HG03442 (cell line): Measurements from ENCODE around the gene PAPSS2.
"Not testable (repeated sequence)": the region's sequence is repeated elsewhere in the genome, so short reads cannot be mapped to it uniquely, and the experiment has no call there.

Experiments used
- ATAC-seq: cut with Tn5 transposase; IDR thresholded peaks from one replicate; pipeline ENCODE4 v1.9.1; 2021; ENCODE audit warnings: mild to moderate bottlenecking, moderate library complexity; ENCODE audit not compliant: unreplicated experiment

The PAPSS2 gene

DNA sequence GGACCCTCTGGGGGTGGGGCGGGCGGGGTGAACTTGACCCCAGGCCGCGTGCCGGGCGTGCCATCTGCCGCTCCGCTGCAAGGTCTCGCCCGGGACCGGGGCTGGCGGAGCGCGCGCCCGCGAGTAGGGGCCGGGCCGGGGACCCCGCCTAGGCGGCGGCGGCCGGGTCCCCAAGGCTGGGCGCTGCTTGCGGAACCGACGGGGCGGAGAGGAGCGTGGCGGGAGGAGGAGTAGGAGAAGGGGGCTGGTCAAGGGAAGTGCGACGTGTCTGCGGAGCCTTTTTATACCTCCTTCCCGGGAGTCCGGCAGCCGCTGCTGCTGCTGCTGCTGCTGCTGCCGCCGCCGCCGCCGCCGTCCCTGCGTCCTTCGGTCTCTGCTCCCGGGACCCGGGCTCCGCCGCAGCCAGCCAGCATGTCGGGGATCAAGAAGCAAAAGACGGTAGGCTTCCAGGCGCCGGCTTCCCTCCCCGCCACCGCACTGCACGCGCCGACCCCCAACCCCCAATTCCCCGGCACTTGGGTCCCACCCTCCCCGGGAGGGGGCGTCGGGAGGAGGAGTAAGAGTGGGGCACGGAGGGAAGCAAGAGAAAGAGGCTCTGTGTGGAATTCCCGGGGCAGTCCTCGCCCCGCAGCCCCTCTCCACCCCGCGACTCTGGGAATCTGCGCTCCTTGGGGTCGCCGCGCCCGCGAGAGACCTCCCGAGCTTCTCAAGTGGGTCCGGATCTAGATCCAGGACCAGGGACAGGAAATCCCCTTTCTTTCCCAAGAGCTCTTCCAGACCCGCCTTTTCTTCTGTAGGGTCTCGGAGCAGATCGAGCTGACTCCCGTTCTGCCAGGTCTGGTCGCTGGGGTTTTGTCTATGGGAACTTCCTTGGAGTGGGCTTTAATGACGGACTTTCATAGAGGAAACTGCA is at the start of gene PAPSS2:
TSS of gene PAPSS2 (plus strand) at position 308 of the 913 bp plus-strand sequence. CDS start at position 412, 104 bp downstream.
- no peak for ATAC-seq

DNA sequence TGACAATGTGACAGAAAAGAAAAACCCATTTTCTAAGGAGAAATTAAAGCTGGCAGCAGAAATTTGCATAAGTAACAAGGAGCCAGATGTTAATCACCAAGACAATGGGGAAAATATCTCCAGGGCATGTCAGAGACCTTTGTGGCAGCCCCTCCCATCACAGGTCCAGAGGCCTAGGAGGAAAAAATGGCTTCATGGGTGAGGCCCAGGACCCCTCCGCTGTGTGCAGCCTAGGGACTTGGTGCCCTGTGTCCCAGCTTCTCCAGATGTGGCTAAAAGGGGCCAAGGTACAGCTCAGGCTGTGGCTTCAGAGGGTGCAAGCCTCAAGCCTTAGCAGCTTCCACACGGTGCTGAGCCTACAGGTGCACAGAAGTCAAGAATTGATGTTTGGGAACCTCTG is 48.3 kb upstream of the PAPSS2 start:
- ATAC-seq: not testable (repeated sequence)

DNA sequence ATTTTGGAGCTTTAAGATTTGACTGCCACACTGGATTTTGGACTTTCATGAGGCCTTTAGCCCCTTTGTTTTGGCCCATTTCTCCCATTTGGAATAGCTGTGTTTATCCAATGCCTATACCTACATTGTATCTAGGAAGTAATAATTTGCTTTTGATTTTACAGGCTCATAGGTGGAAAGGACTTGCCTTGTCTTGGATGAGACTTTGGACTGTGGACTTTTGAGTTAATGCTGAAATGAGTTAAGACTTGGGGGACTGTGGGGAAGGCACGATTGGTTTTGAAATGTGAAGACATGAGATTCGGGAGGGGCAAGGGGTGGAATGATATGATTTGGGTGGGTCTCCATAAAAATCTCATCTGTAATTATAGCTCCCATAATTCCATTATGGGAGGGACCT is 47.6 kb upstream of the PAPSS2 start:
- no peak for ATAC-seq

DNA sequence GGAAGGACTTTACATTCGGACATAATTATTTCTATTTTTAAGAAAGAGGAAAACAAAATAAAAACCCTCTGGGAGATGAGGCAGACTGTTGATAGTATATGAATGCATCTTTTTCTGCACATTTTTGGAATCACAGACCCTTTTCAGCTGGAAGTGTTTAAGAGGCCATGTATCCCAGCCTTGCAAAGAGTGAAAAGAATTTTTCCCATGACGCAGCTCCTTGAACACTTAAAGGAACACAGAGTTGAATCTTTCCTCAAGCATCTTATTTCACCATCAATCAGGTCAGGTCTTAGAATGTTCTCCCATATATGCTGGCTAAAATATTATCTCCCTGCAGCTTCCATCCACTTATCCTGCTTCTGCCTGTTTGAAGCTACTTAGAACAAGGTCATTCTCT is 45.9 kb upstream of the PAPSS2 start:
- no peak for ATAC-seq

DNA sequence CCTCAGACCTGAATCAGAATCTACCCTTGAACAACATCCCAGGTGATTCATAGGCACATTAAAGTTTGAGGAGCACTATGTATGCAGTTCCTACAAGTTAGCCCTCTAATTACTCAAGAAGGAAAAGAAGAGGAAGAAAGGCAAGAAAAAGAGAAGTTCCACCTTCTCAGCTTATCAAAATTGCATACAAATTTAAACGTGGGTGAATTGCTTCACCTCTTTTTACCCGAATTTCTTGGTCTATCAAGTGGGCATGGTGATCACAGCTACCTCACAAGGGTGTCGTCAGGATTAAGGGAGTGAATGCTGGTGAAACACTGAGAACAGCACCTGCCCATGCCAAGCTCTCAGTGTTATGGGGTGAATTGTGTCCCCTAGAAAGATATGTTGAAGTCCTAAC is 43.8 kb upstream of the PAPSS2 start:
- no peak for ATAC-seq

DNA sequence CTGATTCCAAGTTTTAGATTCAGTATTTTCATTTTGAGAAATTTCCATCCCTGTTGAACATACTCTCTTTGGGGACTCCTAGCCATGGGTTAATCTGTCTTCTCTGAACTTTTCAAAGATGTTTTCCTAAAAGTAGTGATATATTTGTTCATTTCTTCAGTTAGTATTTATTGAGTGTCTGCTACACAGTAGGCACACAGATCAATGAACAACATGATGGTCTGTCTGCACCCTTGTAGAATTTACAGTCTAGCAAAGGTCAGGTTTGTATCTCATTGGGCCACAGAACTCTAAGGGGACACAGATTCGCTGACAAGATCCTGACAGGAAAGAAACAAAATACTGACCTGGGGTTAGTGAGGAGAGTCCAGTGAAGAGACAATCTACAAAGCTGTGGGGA is 42.2 kb upstream of the PAPSS2 start:
- no peak for ATAC-seq

DNA sequence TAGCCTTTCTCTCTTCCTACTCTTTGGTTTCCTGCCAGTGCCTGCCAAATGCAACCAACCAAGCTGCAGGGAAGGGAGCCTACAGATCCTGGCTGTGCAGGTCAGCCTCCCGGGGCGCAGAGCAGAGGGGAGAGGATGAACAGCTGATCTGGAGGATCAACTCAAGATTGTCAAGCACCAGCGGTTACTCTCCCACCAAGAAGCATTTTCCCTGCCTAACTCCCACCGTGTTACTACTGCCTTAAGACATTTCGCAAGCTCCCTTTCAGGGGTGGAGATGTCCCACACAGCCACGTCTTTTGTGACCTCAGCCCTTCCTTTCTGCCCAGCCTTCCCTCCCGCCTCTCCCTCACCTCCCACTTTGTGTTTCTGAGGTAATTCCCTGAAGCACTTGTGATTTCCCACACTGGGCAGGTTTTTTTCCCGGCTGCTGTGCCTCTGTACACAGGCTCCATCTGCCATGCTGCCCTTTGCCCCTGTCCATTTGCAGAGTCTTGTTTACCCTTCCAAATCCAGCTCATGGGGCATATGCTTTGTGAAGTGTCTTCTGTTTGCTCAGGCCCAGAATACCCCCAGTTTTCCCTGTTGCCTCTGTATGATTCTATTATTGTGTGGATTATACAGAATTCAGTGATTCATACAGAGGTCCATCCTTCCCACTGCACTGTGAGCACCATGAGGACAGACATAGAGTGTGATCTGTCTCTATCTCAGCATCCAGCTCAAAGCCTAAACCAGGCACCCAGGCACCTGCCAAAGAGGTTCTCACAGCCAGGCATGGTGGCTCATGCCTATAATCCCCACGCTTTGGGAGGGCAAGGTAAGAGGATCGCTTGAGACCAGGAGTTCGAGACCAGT is 40.9 kb upstream of the PAPSS2 start:
- ATAC-seq: no peak

DNA sequence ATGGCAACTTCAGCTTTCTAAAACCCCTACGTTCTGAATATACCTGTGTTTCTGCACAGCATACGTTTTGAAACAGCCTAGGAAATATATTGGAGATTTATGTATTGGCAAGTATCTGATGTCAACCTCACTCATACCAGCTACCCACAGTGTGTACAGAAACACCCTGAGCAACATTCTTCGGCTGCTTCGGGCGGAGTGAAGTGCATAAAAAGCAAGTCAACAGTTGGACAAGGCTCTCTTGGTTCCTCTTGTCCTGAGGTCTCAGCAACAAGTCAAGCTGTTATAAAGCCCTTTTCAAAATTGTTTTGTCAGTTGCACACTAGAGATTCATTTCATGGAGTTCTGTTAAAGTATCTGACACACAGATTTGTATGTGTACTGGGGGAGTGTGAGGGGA is 40.0 kb upstream of the PAPSS2 start:
- ATAC-seq: no peak

DNA sequence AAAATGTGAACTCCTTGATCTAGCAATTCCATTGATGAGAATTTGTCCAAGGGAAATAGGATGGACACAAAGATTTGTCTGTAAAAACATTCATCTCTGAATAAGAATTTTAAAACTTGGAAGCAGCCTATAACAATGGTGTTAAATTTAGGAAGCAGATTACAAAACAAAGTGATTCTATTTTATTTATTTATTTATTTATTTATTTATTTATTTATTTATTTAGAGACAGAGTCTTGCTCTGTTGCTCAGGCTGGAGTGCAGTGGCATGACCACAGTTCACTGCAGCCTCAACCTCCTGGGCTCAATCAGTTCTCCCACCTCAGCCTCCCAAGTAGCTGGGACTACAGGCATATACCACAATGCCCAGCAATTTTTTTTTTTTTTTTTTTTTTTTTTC is 38.2 kb upstream of the PAPSS2 start:
- ATAC-seq: not testable (repeated sequence)

DNA sequence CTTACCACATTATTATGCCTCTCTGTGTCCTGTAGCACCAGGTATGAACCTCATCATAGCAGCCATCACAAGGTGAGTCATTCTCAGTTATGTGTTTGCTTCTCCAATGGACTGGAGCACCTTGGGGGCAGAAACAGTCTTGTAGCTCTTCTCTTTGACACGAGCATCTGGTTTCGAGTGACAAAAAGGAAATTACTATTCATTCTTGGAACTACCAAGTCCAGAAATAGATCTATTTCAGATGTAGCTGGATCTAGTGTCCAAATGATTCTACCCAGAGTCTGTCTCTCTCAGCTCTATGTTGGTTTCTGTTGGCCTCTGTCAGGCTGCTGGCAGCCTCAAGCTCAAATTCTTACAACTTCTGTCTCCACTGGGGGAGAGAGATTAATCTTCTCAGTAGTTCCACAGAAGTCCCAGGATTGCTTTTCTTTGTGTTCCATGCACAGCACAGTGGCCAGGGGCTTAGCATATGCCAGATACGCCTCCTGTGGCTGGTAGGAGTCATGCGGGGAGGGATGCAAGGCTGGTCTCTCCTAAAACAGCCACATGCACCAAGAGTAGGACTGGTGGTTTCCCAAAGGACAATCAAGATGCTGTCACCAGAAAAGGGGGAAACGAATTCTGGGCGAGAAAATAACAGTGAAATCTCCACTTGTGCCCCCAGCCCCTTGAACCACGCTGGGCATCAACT is 37.2 kb upstream of the PAPSS2 start:
- peak; percentile 55 for ATAC-seq

DNA sequence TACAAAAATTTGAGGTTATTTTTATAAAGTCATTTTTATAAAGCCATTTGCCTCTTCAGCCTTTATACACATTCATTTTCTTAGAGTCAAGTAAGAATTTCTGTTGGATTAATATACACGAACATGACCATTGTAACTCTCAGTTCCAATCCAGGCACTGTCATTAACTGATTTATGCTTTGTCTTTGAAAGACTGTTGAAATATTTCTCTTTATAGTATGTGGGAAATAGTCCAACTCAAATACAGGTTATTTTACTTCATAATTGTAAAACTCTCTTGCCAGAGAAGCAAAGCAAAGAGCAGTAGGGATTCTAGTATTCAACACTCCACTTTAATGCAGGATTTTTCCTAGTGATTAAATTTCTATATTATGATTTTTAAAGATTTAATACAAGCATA is 36.5 kb upstream of the PAPSS2 start:
- no peak for ATAC-seq

DNA sequence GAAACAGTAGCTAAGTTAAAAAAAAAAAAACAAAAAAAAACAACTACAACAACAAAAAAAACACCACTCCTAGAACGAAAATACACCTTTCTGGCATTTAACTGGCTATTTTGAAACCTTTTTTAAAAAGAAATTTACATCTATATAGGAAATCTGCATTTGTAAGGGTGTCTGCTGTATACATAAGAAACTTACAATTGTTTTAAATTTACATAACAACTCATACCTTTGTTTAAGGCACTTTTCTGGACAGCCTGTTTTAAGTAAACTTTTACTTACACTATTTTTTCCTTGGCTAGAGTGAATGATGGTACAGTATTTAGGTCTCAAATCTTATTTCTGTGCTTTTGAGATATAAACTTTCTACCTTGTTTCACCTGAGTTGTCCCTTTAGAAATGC is 34.0 kb upstream of the PAPSS2 start:
- no peak for ATAC-seq

DNA sequence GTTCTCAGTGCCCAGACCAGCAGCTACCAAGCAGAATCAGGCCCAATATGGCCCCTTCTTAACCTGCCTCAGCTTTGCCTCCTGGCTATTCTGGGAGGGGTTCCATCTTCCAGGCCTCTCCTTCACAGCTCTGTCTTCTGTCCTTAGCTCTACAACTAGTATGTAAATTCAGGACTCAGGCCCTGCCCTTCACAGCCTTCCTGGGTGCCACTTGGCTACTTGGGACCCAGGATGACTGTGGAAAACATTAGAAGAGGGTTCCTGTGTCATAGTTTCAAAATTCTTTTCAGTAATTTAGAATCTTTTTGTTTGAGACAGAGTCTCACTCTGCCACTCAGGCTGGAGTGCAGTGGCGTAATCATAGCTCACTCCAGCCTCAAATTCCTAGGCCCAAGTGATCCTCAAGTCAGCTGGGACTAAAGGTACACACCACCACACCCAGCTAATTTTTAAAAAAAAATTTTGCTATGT is 33.2 kb upstream of the PAPSS2 start:
- ATAC-seq: no peak

DNA sequence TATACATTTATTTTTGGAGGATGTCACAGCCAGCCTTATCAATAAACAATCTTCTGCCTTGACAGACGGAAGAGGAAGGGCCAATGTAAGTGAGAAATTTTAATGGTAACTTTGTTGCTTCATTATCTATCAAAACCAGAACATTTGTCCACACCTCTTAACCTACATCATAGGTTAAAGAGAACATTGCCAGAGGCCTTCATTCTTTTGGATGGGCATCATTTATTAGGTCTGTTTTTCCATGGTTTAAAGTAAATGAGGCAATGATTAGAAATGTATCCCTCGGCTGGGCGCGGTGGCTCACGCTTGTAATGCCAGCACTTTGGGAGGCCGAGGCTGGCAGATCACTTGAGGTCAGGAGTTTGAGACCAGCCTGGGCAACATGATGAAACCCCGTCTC is 29.5 kb upstream of the PAPSS2 start:
- no peak for ATAC-seq

DNA sequence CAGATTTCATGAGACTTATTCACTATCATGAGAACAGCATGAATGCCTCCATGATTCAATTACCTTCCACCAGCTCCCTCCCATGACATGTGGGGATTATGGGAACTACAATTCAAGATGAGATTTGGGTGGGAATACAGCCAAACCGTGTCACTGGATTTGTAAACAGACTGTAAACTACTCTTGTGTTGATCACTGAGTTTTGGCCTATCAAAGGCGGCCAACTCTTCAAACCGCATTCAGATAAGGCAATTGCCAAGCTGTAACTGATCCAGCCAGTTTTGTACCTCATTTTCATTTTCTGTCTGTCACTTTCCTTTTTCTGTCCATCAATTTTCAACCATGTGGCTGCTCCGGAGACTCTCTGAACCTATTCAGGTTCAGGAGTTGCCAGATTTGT is 27.2 kb upstream of the PAPSS2 start:
- no peak for ATAC-seq

DNA sequence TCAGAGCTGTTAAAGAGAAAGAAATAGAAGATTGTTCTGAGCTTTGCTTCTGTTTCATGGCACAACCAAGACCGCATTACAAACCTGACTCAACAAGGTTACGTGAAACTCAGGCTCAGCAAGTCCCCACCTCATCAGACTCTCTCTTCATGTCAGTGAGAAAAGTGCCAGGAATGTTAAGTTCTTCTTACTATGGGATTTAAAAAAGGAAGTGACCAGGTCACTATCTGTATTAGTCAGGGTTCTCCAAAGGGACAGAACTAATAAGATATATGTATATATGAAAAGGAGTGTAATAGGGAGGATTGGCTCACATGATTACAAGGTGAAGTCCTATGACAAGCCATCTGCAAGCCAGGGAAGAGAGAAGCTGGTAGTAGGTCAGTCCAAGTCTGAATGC is 25.4 kb upstream of the PAPSS2 start:
- ATAC-seq: no peak

DNA sequence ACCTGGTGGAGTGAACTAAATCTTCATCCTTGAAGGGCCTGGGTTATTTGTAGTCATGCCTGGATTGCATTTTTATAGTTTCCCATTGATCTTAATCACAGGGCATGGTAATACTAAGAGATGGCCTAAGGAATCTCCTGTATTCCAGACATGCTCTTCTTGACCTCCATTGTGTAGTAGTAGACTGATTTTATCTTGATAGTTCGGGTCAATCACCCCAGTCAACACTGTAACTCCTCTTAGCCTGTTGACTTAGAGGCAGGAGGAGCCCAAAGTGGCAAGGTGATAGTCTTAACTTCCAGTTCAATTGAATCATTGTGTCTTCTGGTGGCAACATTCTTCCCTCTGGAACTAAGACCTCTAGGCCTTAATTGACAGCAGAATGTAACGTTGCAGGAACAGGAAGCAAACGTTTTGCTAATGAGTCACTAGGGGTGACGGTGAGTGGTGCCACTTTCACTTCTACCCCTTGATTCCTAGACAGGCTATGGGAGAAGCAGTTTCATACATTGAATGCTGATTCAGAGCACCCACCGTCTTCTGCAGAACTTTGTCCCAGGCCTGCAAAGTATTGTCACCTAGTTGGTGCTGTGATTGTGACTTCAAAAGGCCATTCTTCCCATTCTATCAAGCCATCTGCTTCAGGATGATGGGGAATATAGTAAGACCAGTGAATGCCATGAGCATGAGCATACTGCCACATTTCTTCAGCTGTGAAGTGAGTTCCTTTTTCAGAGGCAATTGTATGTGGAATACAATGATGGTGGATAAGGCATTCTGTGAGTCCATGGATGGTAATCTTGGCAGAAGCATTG is 24.0 kb upstream of the PAPSS2 start:
- peak; percentile 78 for ATAC-seq

DNA sequence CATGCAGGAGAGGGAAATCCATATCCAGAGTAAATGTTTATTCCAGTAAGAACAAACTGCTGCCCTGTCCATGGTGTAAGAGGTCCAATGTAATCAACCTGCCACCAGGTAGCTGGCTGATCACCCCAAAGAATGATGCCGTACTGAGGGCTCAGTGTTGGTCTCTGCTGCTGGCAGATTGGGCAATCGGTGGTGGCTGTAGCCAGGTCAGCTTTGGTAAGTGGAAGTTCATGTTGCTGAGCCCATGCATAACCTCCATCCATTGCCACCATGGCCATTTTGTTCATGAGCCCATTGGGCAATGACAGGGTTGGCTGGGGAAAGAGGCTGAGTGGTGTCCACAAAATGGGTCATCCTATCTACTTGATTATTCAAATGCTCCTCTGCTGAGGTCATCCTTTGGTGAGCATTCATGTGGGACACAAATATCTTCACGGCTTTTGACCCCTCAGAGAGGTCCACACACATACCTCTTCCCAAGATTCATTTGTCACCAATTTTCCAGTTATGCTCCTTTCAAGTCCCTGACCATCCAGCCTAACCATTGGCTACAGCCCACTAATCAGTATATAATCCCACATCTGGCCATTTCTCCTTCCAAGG is 23.3 kb upstream of the PAPSS2 start:
- no peak for ATAC-seq

DNA sequence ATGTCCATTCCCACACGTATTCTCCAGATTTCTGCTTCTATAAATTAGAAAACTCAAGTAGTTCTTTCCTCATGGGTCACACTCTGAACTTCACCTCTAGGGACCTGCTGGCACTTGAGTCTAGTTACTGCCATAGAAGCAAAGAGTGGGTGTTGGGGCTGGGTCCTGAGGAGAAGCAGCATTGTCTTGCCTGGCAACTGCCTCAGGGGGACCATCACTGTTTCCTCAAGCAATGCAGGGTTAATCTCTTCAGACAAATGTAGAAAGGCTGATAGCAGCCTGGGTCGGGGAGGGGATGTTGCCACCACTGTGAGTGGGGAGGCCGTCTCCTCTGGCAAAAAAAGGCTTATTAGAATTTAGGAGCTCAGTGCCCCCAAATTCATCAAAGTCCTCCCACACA is 20.2 kb upstream of the PAPSS2 start:
- ATAC-seq: no peak

DNA sequence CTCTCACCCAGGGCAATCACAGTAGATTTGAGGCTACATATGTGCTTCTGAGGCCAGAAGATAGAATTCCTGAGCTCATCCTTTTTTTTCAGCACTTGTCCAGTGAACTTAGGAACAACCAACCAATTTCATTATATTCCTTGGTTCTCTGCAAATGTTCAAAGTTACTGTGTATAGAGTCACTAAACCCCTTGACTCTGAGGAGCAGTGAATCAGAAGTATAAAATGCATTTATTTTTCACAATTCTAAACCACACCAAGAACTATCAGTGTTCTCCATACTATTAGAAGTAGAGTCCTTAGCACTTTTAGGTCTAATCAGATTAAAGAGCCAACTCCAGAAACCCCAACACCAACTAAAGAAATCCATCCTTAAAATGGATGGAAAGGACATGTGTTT is 19.6 kb upstream of the PAPSS2 start:
- ATAC-seq: no peak
